Mucosa of rectum (tissue), 2 donors: ENCODE results near the gene PCDHB12.
"Not testable (repeated sequence)": the region's sequence is repeated elsewhere in the genome, so short reads cannot be mapped to it uniquely, and the experiment has no call there.

Experiments
- H3K27ac ChIP-seq, 2 donors: one replicate each; pipeline ENCODE4 v1.7.0; 2013; ENCODE audit warnings: inconsistent platforms in 2 of 2, low read depth in 2 of 2, low read length in 2 of 2
- H3K27me3 ChIP-seq, 2 donors: one replicate each; pipeline ENCODE4 v1.7.0; 2013; ENCODE audit warnings: low read length in 2 of 2; ENCODE audit not compliant: control insufficient read depth in 2 of 2, insufficient read depth in 2 of 2
- H3K36me3 ChIP-seq, 2 donors: one replicate each; pipeline ENCODE4 v1.7.0; 2013; ENCODE audit warnings: low read length in 2 of 2; ENCODE audit not compliant: control insufficient read depth in 2 of 2, insufficient read depth in 2 of 2
- H3K4me1 ChIP-seq, 2 donors: one replicate each; pipeline ENCODE4 v1.7.0; 2013; ENCODE audit warnings: low read length in 2 of 2, mild to moderate bottlenecking in 1 of 2; ENCODE audit not compliant: control insufficient read depth in 2 of 2, insufficient read depth in 2 of 2
- H3K4me3 ChIP-seq, 2 donors: one replicate each; pipeline ENCODE4 v1.7.0; 2013; ENCODE audit warnings: low read length in 2 of 2
- H3K9ac ChIP-seq, 2 donors: one replicate each; pipeline ENCODE4 v1.7.0; 2013; ENCODE audit warnings: low read length in 2 of 2, low read depth in 1 of 2, mild to moderate bottlenecking in 1 of 2
- H3K9me3 ChIP-seq, 2 donors: one replicate each; pipeline ENCODE4 v1.7.0; 2013; ENCODE audit warnings: low read length in 2 of 2; ENCODE audit not compliant: control insufficient read depth in 2 of 2
- donor health status: healthy.
- donor health status: Normal muscosa, but diverticular disease.

PCDHB12 gene

DNA sequence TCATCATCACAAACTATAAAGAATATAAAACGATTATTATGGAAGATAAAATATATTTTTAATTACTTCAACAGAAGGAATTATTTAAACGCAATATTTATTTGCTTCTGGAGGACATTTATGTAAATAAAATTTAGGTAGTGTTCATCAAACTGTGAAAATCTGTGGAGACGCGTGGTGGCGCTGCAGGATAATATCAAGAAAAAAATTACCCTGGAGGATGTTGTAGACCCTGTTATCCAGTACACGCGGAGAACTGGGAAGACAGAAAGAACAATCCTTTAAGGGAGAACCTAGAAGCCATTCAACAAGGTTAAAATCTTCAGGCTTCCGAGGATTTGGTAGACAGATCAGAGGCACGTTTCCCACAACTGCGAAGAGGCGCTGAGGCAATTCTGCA, at the start of gene PCDHB12:
TSS of gene PCDHB12 (plus strand) at position 242 of the 400 bp plus-strand sequence. CDS start 189 bp downstream, outside the sequence.
- no peaks in the 10 kb centered on the region for H3K4me1 ChIP-seq
- no peak within 1 kb of the TSS for H3K9ac ChIP-seq
- no peaks in the 10 kb centered on the region for H3K36me3 ChIP-seq
- H3K27ac ChIP-seq, result no peak within 1 kb of the TSS
- H3K9me3 ChIP-seq, result no peaks in the 10 kb centered on the region
- H3K4me3 ChIP-seq, result no peak within 1 kb of the TSS
- H3K27me3 ChIP-seq, result no peaks in the 10 kb centered on the region

DNA sequence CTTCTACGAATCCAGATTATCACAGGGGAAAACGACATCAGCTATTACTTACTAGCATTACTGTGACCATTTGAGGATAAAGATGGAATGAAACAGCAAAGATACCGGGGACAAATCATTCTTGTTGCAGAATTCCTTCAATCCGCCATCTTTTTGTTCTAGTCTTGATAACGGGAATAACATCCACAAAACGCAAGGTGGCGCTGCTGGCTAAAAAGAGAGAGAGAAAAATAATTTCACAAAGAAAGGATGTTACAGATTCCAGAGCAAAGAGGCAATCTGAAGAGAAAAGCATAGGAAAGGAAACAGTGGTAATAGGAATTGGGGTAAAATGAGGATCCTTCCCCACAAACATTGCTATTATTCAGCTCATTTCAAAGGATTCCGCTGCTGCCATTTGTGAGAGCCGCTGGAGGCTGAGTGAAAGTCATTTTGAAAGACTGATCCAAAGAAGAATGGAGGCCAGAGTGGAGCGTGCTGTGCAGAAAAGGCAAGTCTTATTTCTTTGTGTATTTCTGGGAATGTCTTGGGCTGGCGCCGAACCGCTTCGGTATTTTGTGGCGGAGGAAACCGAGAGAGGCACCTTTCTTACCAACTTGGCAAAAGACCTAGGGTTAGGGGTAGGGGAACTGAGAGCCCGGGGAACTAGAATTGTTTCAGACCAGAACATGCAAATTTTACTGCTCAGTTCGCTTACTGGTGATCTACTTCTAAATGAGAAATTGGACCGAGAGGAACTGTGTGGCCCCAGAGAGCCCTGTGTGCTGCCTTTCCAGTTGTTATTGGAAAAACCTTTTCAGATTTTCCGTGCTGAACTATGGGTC, 35.9 kb upstream of the PCDHB12 start, which contains the start of gene PCDHB7:
TSS of gene PCDHB7 (plus strand) at position 264 of the 824 bp plus-strand sequence. CDS start at position 456, 192 bp downstream.
- Histone ChIP-seq H3K9me3 (peaks cover 0 to 17% of the 10 kb centered on the region in 2 donors), H3K27me3 (no peaks in the 10 kb centered on the region), H3K27ac (no peak within 1 kb of the TSS), H3K9ac (no peak within 1 kb of the TSS), H3K4me3 (peak within 1 kb of the TSS; percentile 6 to 35), H3K4me1 (no peaks in the 10 kb centered on the region), H3K36me3 (no peaks in the 10 kb centered on the region)

DNA sequence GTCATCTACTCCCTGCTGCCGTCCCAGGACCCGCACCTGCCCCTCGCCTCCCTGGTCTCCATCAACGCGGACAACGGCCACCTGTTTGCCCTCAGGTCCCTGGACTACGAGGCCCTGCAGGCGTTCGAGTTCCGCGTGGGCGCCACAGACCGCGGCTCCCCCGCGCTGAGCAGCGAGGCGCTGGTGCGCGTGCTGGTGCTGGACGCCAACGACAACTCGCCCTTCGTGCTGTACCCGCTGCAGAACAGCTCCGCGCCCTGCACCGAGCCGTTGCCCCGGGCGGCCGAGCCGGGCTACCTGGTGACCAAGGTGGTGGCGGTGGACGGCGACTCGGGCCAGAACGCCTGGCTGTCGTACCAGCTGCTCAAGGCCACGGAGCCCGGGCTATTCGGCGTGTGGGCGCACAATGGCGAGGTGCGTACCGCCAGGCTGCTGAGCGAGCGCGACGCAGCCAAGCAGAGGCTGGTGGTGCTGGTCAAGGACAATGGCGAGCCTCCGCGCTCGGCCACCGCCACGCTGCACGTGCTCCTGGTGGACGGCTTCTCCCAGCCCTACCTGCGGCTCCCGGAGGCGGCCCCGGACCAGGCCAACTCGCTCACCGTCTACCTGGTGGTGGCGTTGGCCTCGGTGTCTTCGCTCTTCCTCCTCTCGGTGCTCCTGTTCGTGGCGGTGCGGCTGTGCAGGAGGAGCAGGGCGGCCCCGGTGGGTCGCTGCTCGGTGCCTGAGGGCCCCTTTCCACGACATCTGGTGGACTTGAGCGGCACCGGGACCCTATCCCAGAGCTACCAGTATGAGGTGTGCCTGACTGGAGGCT, 34.0 kb upstream of the PCDHB12 start:
- H3K9ac ChIP-seq, H3K4me3 ChIP-seq, H3K4me1 ChIP-seq, H3K36me3 ChIP-seq, H3K27me3 ChIP-seq, H3K27ac ChIP-seq: not testable (repeated sequence)
- H3K9me3 ChIP-seq, result peaks cover 0 to 23% of the 10 kb centered on the region in 2 donors

DNA sequence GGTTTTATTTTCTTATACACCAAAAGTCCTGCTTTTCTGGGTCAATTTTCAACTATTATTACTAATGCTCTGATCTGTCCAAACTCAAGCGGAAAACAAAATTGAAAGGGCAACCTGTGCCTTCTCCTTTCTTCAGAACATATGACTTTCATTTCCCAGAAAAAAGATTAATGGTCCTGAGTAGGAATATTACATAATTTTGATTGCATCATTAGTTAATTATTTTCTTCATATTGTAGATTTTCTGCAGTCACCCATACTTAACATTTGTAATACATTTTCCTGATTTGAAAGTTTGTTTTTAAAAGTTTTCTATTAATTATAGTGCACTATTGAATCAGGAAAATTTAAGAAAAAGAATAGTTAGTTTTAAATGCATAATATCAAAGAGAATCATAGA, 32.6 kb upstream of the PCDHB12 start:
- H3K4me3 ChIP-seq, result no peak overlapping the region
- H3K4me1 ChIP-seq, result no peaks in the 10 kb centered on the region
- H3K9ac ChIP-seq, result no peak overlapping the region
- H3K27me3 ChIP-seq, result no peaks in the 10 kb centered on the region
- no peaks in the 10 kb centered on the region for H3K36me3 ChIP-seq
- no peak overlapping the region for H3K27ac ChIP-seq
- peaks cover 0 to 23% of the 10 kb centered on the region in 2 donors for H3K9me3 ChIP-seq

DNA sequence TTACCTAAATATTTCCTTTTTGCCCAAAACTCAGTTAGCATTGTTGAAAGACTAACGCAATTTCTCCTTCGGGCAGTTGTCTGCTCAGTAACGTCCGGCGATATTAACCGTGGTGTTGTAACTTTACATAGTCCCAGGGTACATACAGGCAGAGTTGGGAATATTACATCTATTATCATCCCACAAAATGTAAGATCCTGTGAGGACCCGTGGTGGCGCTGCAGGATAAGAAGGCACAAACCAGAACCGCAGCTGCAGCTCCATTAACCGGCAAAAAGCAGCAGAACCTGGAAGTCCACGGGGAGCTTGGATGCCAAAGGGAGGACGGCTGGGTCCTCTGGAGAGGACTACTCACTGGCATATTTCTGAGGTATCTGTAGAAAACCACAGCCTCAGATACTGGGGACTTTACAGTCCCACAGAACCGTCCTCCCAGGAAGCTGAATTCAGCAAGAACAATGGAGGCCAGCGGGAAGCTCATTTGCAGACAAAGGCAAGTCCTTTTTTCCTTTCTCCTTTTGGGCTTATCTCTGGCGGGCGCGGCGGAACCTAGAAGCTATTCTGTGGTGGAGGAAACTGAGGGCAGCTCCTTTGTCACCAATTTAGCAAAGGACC, 30.8 kb upstream of the PCDHB12 start, which contains the start of gene PCDHB8:
TSS of gene PCDHB8 (plus strand) at position 214 of the 615 bp plus-strand sequence. CDS start at position 459, 245 bp downstream.
- not testable (repeated sequence) for H3K36me3 ChIP-seq, H3K4me3 ChIP-seq, H3K27ac ChIP-seq, H3K27me3 ChIP-seq, H3K9ac ChIP-seq, H3K4me1 ChIP-seq
- peaks cover 0 to 23% of the 10 kb centered on the region in 2 donors for H3K9me3 ChIP-seq

DNA sequence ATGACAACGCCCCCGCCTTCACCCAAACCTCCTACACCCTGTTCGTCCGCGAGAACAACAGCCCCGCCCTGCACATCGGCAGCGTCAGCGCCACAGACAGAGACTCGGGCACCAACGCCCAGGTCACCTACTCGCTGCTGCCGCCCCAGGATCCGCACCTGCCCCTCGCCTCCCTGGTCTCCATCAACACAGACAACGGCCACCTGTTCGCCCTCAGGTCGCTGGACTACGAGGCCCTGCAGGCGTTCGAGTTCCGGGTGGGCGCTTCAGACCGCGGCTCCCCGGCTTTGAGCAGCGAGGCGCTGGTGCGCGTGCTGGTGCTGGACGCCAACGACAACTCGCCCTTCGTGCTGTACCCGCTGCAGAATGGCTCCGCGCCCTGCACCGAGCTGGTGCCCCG, 29.1 kb upstream of the PCDHB12 start:
- not testable (repeated sequence) for H3K4me3 ChIP-seq, H3K4me1 ChIP-seq, H3K36me3 ChIP-seq, H3K27me3 ChIP-seq, H3K9ac ChIP-seq, H3K27ac ChIP-seq
- H3K9me3 ChIP-seq, result peaks cover 3 to 23% of the 10 kb centered on the region in 2 donors

DNA sequence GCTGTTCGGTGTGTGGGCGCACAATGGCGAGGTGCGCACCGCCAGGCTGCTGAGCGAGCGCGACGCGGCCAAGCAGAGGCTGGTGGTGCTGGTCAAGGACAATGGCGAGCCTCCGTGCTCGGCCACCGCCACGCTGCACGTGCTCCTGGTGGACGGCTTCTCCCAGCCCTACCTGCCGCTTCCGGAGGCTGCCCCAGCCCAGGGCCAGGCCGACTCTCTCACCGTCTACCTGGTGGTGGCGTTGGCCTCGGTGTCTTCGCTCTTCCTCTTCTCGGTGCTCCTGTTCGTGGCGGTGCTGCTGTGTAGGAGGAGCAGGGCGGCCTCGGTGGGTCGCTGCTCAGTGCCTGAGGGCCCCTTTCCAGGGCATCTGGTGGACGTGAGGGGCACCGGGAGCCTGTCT, 28.6 kb upstream of the PCDHB12 start:
- H3K36me3 ChIP-seq, H3K9ac ChIP-seq, H3K27ac ChIP-seq, H3K27me3 ChIP-seq, H3K4me3 ChIP-seq, H3K4me1 ChIP-seq: not testable (repeated sequence)
- H3K9me3 ChIP-seq, result peaks cover 3 to 22% of the 10 kb centered on the region in 2 donors

DNA sequence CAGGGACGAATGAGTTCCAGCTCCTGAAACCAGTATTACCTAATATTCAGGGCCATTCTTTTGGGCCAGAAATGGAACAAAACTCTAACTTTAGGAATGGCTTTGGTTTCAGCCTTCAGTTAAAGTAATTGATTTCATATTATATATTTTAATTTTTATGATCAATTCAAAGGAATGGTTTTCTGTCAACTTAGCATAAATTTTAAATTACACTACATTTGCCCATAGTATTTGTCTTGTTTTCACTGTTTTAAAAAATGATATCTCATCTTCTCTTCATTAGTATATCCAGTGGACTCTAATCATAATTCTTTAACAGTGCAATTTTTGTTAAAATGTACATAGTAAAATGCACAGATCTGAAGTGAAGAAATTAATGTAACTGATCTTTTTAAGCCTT, 28.2 kb upstream of the PCDHB12 start:
- Histone ChIP-seq H3K9ac (no peak overlapping the region), H3K4me3 (no peak overlapping the region), H3K4me1 (no peaks in the 10 kb centered on the region), H3K27me3 (no peaks in the 10 kb centered on the region), H3K27ac (no peak overlapping the region), H3K36me3 (no peaks in the 10 kb centered on the region), H3K9me3 (peaks cover 3 to 18% of the 10 kb centered on the region in 2 donors)

DNA sequence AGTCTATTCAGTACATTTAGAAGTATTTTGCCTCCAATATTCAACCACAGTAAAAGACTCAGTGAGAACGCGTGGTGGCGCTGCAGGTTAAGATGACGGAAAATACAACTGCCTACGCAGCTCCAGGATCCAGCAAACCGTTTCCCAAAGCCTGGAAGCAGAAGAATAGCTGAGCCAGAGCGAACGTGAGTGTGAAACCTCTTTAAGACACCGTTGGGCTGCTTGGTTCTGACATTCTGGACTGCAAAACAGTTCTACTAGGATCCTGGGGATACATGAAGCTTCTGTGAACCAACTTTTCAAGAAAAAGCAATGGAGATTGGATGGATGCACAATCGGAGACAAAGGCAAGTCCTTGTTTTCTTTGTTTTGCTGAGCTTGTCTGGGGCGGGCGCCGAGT, 26.3 kb upstream of the PCDHB12 start, which contains the start of gene PCDHB16:
TSS of gene PCDHB16 (plus strand) at position 140 of the 400 bp plus-strand sequence. CDS start at position 313, 173 bp downstream.
- H3K9me3 ChIP-seq, result peaks cover 3 to 10% of the 10 kb centered on the region in 2 donors
- H3K27me3 ChIP-seq, result no peaks in the 10 kb centered on the region
- H3K4me3 ChIP-seq, result peak within 1 kb of the TSS; percentile 17 to 24
- H3K4me1 ChIP-seq, result no peaks in the 10 kb centered on the region
- no peak within 1 kb of the TSS for H3K9ac ChIP-seq
- no peaks in the 10 kb centered on the region for H3K36me3 ChIP-seq
- no peak within 1 kb of the TSS for H3K27ac ChIP-seq
